T-helper 1 cell (primary cell): ENCODE measurements around the gene PLD5.

Experiments
- DNase-seq, 5 donors: peaks; one replicate each; pipeline ENCODE4 v3.0.0-alpha.2; 2012 to 2020

The PLD5 gene

DNA sequence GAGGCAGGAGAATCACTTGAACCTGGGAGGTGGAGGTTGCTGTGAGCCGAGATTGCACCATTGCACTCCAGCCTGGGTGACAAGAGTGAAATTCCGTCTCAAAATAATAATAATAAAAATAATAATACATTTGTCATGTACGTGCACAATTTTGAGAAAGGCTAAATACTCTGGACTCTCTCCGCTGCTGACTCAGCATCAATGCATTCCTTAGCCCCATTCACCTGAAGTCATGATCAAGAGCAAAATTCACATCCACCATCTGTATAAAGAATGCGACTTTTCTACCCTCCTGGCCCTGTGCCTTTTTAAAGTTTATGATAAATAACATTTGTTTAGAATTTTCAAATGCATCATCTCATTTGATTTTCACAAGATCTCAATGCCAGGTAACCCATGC, 490.1 kb downstream of the PLD5 start:
- DNase-seq = no peak

GRCh38 chr1:242033447-242033846, 491.1 kb downstream of the PLD5 start:
- DNase-seq = no peak
